ENCODE data around the gene FIBCD1.
"Not testable (repeated sequence)": the region's sequence is repeated elsewhere in the genome, so short reads cannot be mapped to it uniquely, and the experiment has no call there.

The FIBCD1 gene

GRCh38 chr9:130959809-130960334 lies 20.8 kb upstream of the FIBCD1 start:
- Histone ChIP-seq H3K36me3 (ENCODE audit: insufficient read depth, low read length) (no peaks in the 10 kb centered on the region), H3K9ac (ENCODE audit: low read depth, low read length) (no peak overlapping the region), H3K27me3 (ENCODE audit: control insufficient read depth, insufficient read depth, low read length) (peaks cover 24% of the 10 kb centered on the region), H3K4me1 (ENCODE audit: control insufficient read depth, insufficient read depth, low read length) (peaks cover 13% of the 10 kb centered on the region), H3K9me3 (replicated peaks; ENCODE audit: low read length) (no peaks in the 10 kb centered on the region), H3K4me3 (ENCODE audit: low read length) (no peak overlapping the region), H3K4me2 (ENCODE audit: low read length) (no peak overlapping the region)

GRCh38 chr9:130958564-130958963 lies 19.5 kb upstream of the FIBCD1 start:
- H3K4me1 ChIP-seq (ENCODE audit: control insufficient read depth, insufficient read depth, low read length): peaks cover 13% of the 10 kb centered on the region
- not testable (repeated sequence) for H3K4me2 ChIP-seq (ENCODE audit: low read length); H3K36me3 ChIP-seq (ENCODE audit: insufficient read depth, low read length); H3K9ac ChIP-seq (ENCODE audit: low read depth, low read length); H3K9me3 ChIP-seq (replicated peaks; ENCODE audit: low read length); H3K4me3 ChIP-seq (ENCODE audit: low read length)
- H3K27me3 ChIP-seq (ENCODE audit: control insufficient read depth, insufficient read depth, low read length): peaks cover 32% of the 10 kb centered on the region

- no peak overlapping the region for H3K4me2 ChIP-seq (ENCODE audit: low read length)
- H3K4me3 ChIP-seq (ENCODE audit: low read length): no peak overlapping the region
- H3K36me3 ChIP-seq (ENCODE audit: insufficient read depth, low read length): no peaks in the 10 kb centered on the region
- no peak overlapping the region for H3K9ac ChIP-seq (ENCODE audit: low read depth, low read length)
- peaks cover 7% of the 10 kb centered on the region for H3K4me1 ChIP-seq (ENCODE audit: control insufficient read depth, insufficient read depth, low read length)
- peaks cover 36% of the 10 kb centered on the region for H3K27me3 ChIP-seq (ENCODE audit: control insufficient read depth, insufficient read depth, low read length)
- no peaks in the 10 kb centered on the region for H3K9me3 ChIP-seq (replicated peaks; ENCODE audit: low read length)
Measured at GRCh38 chr9:130957451-130958203, 18.6 kb upstream of the FIBCD1 start.

- H3K36me3 ChIP-seq (ENCODE audit: insufficient read depth, low read length): no peaks in the 10 kb centered on the region
- H3K9ac ChIP-seq (ENCODE audit: low read depth, low read length): no peak overlapping the region
- H3K4me2 ChIP-seq (ENCODE audit: low read length): no peak overlapping the region
- peaks cover under 1% of the 10 kb centered on the region for H3K4me1 ChIP-seq (ENCODE audit: control insufficient read depth, insufficient read depth, low read length)
- no peaks in the 10 kb centered on the region for H3K9me3 ChIP-seq (replicated peaks; ENCODE audit: low read length)
- H3K27me3 ChIP-seq (ENCODE audit: control insufficient read depth, insufficient read depth, low read length): peaks cover 43% of the 10 kb centered on the region
- no peak overlapping the region for H3K4me3 ChIP-seq (ENCODE audit: low read length)
Measured at GRCh38 chr9:130956636-130957450, 17.8 kb upstream of the FIBCD1 start.

- Histone ChIP-seq H3K4me3 (ENCODE audit: low read length) (no peak overlapping the region), H3K4me2 (ENCODE audit: low read length) (no peak overlapping the region), H3K9ac (ENCODE audit: low read depth, low read length) (no peak overlapping the region), H3K4me1 (ENCODE audit: control insufficient read depth, insufficient read depth, low read length) (no peaks in the 10 kb centered on the region), H3K9me3 (replicated peaks; ENCODE audit: low read length) (no peaks in the 10 kb centered on the region), H3K36me3 (ENCODE audit: insufficient read depth, low read length) (no peaks in the 10 kb centered on the region), H3K27me3 (ENCODE audit: control insufficient read depth, insufficient read depth, low read length) (peaks cover 45% of the 10 kb centered on the region)
Measured at GRCh38 chr9:130955947-130956621, 17.0 kb upstream of the FIBCD1 start.

GRCh38 chr9:130954925-130955324 lies 15.9 kb upstream of the FIBCD1 start:
- H3K9me3 ChIP-seq (replicated peaks; ENCODE audit: low read length); H3K4me2 ChIP-seq (ENCODE audit: low read length); H3K36me3 ChIP-seq (ENCODE audit: insufficient read depth, low read length); H3K4me1 ChIP-seq (ENCODE audit: control insufficient read depth, insufficient read depth, low read length); H3K9ac ChIP-seq (ENCODE audit: low read depth, low read length); H3K4me3 ChIP-seq (ENCODE audit: low read length): not testable (repeated sequence)
- peaks cover 46% of the 10 kb centered on the region for H3K27me3 ChIP-seq (ENCODE audit: control insufficient read depth, insufficient read depth, low read length)

- Histone ChIP-seq H3K4me3 (ENCODE audit: low read length) (no peak overlapping the region), H3K4me1 (ENCODE audit: control insufficient read depth, insufficient read depth, low read length) (no peaks in the 10 kb centered on the region), H3K4me2 (ENCODE audit: low read length) (no peak overlapping the region), H3K27me3 (ENCODE audit: control insufficient read depth, insufficient read depth, low read length) (peaks cover 52% of the 10 kb centered on the region), H3K36me3 (ENCODE audit: insufficient read depth, low read length) (no peaks in the 10 kb centered on the region), H3K9me3 (replicated peaks; ENCODE audit: low read length) (no peaks in the 10 kb centered on the region), H3K9ac (ENCODE audit: low read depth, low read length) (no peak overlapping the region)
Measured at GRCh38 chr9:130954317-130954716, 15.3 kb upstream of the FIBCD1 start.

- Histone ChIP-seq H3K27me3 (ENCODE audit: control insufficient read depth, insufficient read depth, low read length) (peaks cover 51% of the 10 kb centered on the region), H3K4me3 (ENCODE audit: low read length) (no peak overlapping the region), H3K4me1 (ENCODE audit: control insufficient read depth, insufficient read depth, low read length) (peaks cover 3% of the 10 kb centered on the region)
Measured at GRCh38 chr9:130952065-130952762, 13.2 kb upstream of the FIBCD1 start.

GRCh38 chr9:130950039-130950311 lies 10.9 kb upstream of the FIBCD1 start:
- no peaks in the 10 kb centered on the region for H3K9me3 ChIP-seq (replicated peaks; ENCODE audit: low read length)
- no peak overlapping the region for H3K4me3 ChIP-seq (ENCODE audit: low read length)
- no peak overlapping the region for H3K4me2 ChIP-seq (ENCODE audit: low read length)
- H3K4me1 ChIP-seq (ENCODE audit: control insufficient read depth, insufficient read depth, low read length): peaks cover 12% of the 10 kb centered on the region
- H3K9ac ChIP-seq (ENCODE audit: low read depth, low read length): no peak overlapping the region
- H3K27me3 ChIP-seq (ENCODE audit: control insufficient read depth, insufficient read depth, low read length): peaks cover 51% of the 10 kb centered on the region
- H3K36me3 ChIP-seq (ENCODE audit: insufficient read depth, low read length): no peaks in the 10 kb centered on the region

More at GRCh38 chr9:130952065-130952762, 13.2 kb upstream of the FIBCD1 start:
- H3K4me2 ChIP-seq (ENCODE audit: low read length): no peak overlapping the region
- no peak overlapping the region for H3K9ac ChIP-seq (ENCODE audit: low read depth, low read length)
- H3K36me3 ChIP-seq (ENCODE audit: insufficient read depth, low read length): no peaks in the 10 kb centered on the region
- H3K9me3 ChIP-seq (replicated peaks; ENCODE audit: low read length): no peaks in the 10 kb centered on the region

GRCh38 chr9:130949188-130950038 lies 10.4 kb upstream of the FIBCD1 start:
- H3K9ac ChIP-seq (ENCODE audit: low read depth, low read length): no peak overlapping the region
- no peak overlapping the region for H3K4me3 ChIP-seq (ENCODE audit: low read length)
- H3K4me1 ChIP-seq (ENCODE audit: control insufficient read depth, insufficient read depth, low read length): peaks cover 12% of the 10 kb centered on the region
- no peaks in the 10 kb centered on the region for H3K36me3 ChIP-seq (ENCODE audit: insufficient read depth, low read length)
- H3K27me3 ChIP-seq (ENCODE audit: control insufficient read depth, insufficient read depth, low read length): peaks cover 53% of the 10 kb centered on the region
- no peaks in the 10 kb centered on the region for H3K9me3 ChIP-seq (replicated peaks; ENCODE audit: low read length)
- no peak overlapping the region for H3K4me2 ChIP-seq (ENCODE audit: low read length)
